Skeletal muscle satellite cell (primary cell): Measurements from ENCODE around the gene GRM8. TPM values are rescaled to one million over a fixed set of nuclear protein-coding genes. Genes with fewer than 3 reads are reported as not detected.

ENCODE experiments used
- H3K27me3 ChIP-seq: 2 replicates; pipeline ENCODE4 v1.7.0; 2013; ENCODE audit warnings: low read length; ENCODE audit not compliant: control insufficient read depth, insufficient read depth
- H3K36me3 ChIP-seq: 2 replicates; pipeline ENCODE4 v1.7.0; 2013; ENCODE audit warnings: mild to moderate bottlenecking, control low read depth, low read length; ENCODE audit not compliant: insufficient read depth
- H3K4me1 ChIP-seq: 2 replicates; pipeline ENCODE4 v1.7.0; 2013; ENCODE audit warnings: low read length; ENCODE audit not compliant: control insufficient read depth, insufficient read depth
- H3K4me2 ChIP-seq: 2 replicates; pipeline ENCODE4 v1.7.0; 2013; ENCODE audit warnings: mild to moderate bottlenecking, low read length
- H3K4me3 ChIP-seq: 2 replicates; pipeline ENCODE4 v1.7.0; 2013; ENCODE audit warnings: low read length
- H3K9ac ChIP-seq: 2 replicates; pipeline ENCODE4 v1.7.0; 2013; ENCODE audit warnings: mild to moderate bottlenecking, low read depth, low read length, moderate library complexity
- H3K9me3 ChIP-seq: replicated peaks from 2 replicates; pipeline ENCODE4 v1.7.0; 2013; ENCODE audit warnings: mild to moderate bottlenecking, control low read depth, low read length
- total RNA-seq: library from RNA; depleted of rRNA; stranded (reverse); fragments of >200 nt; gene quantifications from 2 replicates; pipeline ENCODE4 v1.2.3, GENCODE V29; 2012; rRNA removed

The GRM8 gene
- total RNA-seq, result 0.25 TPM in 1 of 2 replicates, not detected in the other

GRCh38 chr7:127252778-127253280 is at the start of gene GRM8:
Gene GRM8, minus strand, starts transcription at chr7:127252941.
- Histone ChIP-seq H3K27me3 (peaks cover 67% of the 10 kb centered on the region), H3K4me3 (peak within 1 kb of the TSS; percentile 81), H3K36me3 (no peaks in the 10 kb centered on the region), H3K9ac (peak within 1 kb of the TSS; percentile 44), H3K9me3 (no peaks in the 10 kb centered on the region), H3K4me2 (peak within 1 kb of the TSS; percentile 100), H3K4me1 (peaks cover 19% of the 10 kb centered on the region)

GRCh38 chr7:127290801-127291361 is 38.1 kb upstream of the GRM8 start:
- Histone ChIP-seq H3K27me3 (no peaks in the 10 kb centered on the region), H3K9ac (no peak overlapping the region), H3K4me2 (no peak overlapping the region), H3K4me1 (no peaks in the 10 kb centered on the region), H3K4me3 (no peak overlapping the region), H3K36me3 (no peaks in the 10 kb centered on the region), H3K9me3 (no peaks in the 10 kb centered on the region)

- no peaks in the 10 kb centered on the region for H3K9me3 ChIP-seq
- H3K36me3 ChIP-seq, result no peaks in the 10 kb centered on the region
- H3K4me1 ChIP-seq, result no peaks in the 10 kb centered on the region
- no peak overlapping the region for H3K9ac ChIP-seq
- no peaks in the 10 kb centered on the region for H3K27me3 ChIP-seq
- H3K4me2 ChIP-seq, result no peak overlapping the region
- no peak overlapping the region for H3K4me3 ChIP-seq
Observed at GRCh38 chr7:127290116-127290655, 37.4 kb upstream of the GRM8 start.

- Histone ChIP-seq H3K4me2 (no peak overlapping the region), H3K4me1 (no peaks in the 10 kb centered on the region), H3K36me3 (no peaks in the 10 kb centered on the region), H3K9me3 (no peaks in the 10 kb centered on the region), H3K9ac (no peak overlapping the region), H3K4me3 (no peak overlapping the region), H3K27me3 (no peaks in the 10 kb centered on the region)
Observed at GRCh38 chr7:127287133-127287532, 34.4 kb upstream of the GRM8 start.

GRCh38 chr7:127270093-127270492 is 17.4 kb upstream of the GRM8 start:
- H3K4me1 ChIP-seq, result no peaks in the 10 kb centered on the region
- no peaks in the 10 kb centered on the region for H3K27me3 ChIP-seq
- H3K4me3 ChIP-seq, result no peak overlapping the region
- H3K9ac ChIP-seq, result no peak overlapping the region
- H3K36me3 ChIP-seq, result no peaks in the 10 kb centered on the region
- H3K9me3 ChIP-seq, result no peaks in the 10 kb centered on the region
- H3K4me2 ChIP-seq, result no peak overlapping the region

GRCh38 chr7:127266047-127266446 is 13.3 kb upstream of the GRM8 start:
- no peaks in the 10 kb centered on the region for H3K27me3 ChIP-seq
- no peaks in the 10 kb centered on the region for H3K9me3 ChIP-seq
- no peak overlapping the region for H3K4me2 ChIP-seq
- H3K9ac ChIP-seq, result no peak overlapping the region
- no peaks in the 10 kb centered on the region for H3K4me1 ChIP-seq
- H3K36me3 ChIP-seq, result no peaks in the 10 kb centered on the region
- no peak overlapping the region for H3K4me3 ChIP-seq

- Histone ChIP-seq H3K36me3 (no peaks in the 10 kb centered on the region), H3K9ac (no peak overlapping the region), H3K4me1 (no peaks in the 10 kb centered on the region)
Observed at GRCh38 chr7:127264219-127264618, 11.5 kb upstream of the GRM8 start.

GRCh38 chr7:127258111-127258510 is 5.4 kb upstream of the GRM8 start:
- H3K9ac ChIP-seq, result no peak overlapping the region

More at GRCh38 chr7:127264219-127264618, 11.5 kb upstream of the GRM8 start:
- H3K27me3 ChIP-seq, result no peaks in the 10 kb centered on the region
- H3K9me3 ChIP-seq, result no peaks in the 10 kb centered on the region
- H3K4me2 ChIP-seq, result no peak overlapping the region
- H3K4me3 ChIP-seq, result no peak overlapping the region

GRCh38 chr7:127257086-127257485 is 4.3 kb upstream of the GRM8 start:
- no peaks in the 10 kb centered on the region for H3K36me3 ChIP-seq
- no peak overlapping the region for H3K4me2 ChIP-seq
- peaks cover 28% of the 10 kb centered on the region for H3K27me3 ChIP-seq
- peaks cover 10% of the 10 kb centered on the region for H3K4me1 ChIP-seq
- H3K9ac ChIP-seq, result no peak overlapping the region
- no peaks in the 10 kb centered on the region for H3K9me3 ChIP-seq
- no peak overlapping the region for H3K4me3 ChIP-seq

More at GRCh38 chr7:127258111-127258510, 5.4 kb upstream of the GRM8 start:
- Histone ChIP-seq H3K36me3 (no peaks in the 10 kb centered on the region), H3K27me3 (peaks cover 19% of the 10 kb centered on the region), H3K9me3 (no peaks in the 10 kb centered on the region), H3K4me1 (peaks cover under 1% of the 10 kb centered on the region), H3K4me3 (no peak overlapping the region), H3K4me2 (no peak overlapping the region)

- no peak overlapping the region for H3K9ac ChIP-seq
- peaks cover 19% of the 10 kb centered on the region for H3K4me1 ChIP-seq
- H3K27me3 ChIP-seq, result peaks cover 37% of the 10 kb centered on the region
- H3K4me3 ChIP-seq, result no peak overlapping the region
- H3K36me3 ChIP-seq, result no peaks in the 10 kb centered on the region
- H3K4me2 ChIP-seq, result no peak overlapping the region
- no peaks in the 10 kb centered on the region for H3K9me3 ChIP-seq
Observed at GRCh38 chr7:127256041-127256725, 3.4 kb upstream of the GRM8 start.

GRCh38 chr7:127254163-127254684 is 1.5 kb upstream of the GRM8 start:
- Histone ChIP-seq H3K4me2 (peak overlapping the region; percentile 100), H3K36me3 (no peaks in the 10 kb centered on the region), H3K4me1 (peaks cover 19% of the 10 kb centered on the region), H3K9me3 (no peaks in the 10 kb centered on the region), H3K4me3 (no peak overlapping the region), H3K9ac (no peak overlapping the region), H3K27me3 (peaks cover 57% of the 10 kb centered on the region)
